Suppressor macrophage treated with lipopolysaccharide for 1 hour (primary cell): Measurements from ENCODE around the gene ALK.

ENCODE experiments used
- DNase-seq, 3 donors: peaks; one replicate each; pipeline ENCODE4 v3.0.0-alpha.2; 2020 to 2022

Gene ALK

GRCh38 chr2:29640360-29640759 lies 281.0 kb downstream of the ALK start:
- no peak for DNase-seq

GRCh38 chr2:29638641-29639040 lies 282.7 kb downstream of the ALK start:
- DNase-seq: no peak

- DNase-seq: no peak
Observed at GRCh38 chr2:29634916-29635315, 286.5 kb downstream of the ALK start.

GRCh38 chr2:29632018-29632417 lies 289.4 kb downstream of the ALK start:
- DNase-seq: no peak

- DNase-seq: no peak
Observed at GRCh38 chr2:29629495-29629894, 291.9 kb downstream of the ALK start.

- DNase-seq: no peak
Observed at GRCh38 chr2:29628862-29629261, 292.5 kb downstream of the ALK start.

GRCh38 chr2:29628108-29628745 lies 293.2 kb downstream of the ALK start:
- no peak for DNase-seq

- DNase-seq: no peak
Observed at GRCh38 chr2:29627279-29627711, 294.1 kb downstream of the ALK start.

GRCh38 chr2:29620890-29621289 lies 300.5 kb downstream of the ALK start:
- DNase-seq: no peak

- no peak for DNase-seq
Observed at GRCh38 chr2:29619689-29620088, 301.7 kb downstream of the ALK start.

- no peak for DNase-seq
Observed at GRCh38 chr2:29618024-29618423, 303.4 kb downstream of the ALK start.

- DNase-seq: no peak
Observed at GRCh38 chr2:29617351-29617750, 304.0 kb downstream of the ALK start.

- no peak for DNase-seq
Observed at GRCh38 chr2:29616569-29616968, 304.8 kb downstream of the ALK start.

GRCh38 chr2:29615841-29616240 lies 305.5 kb downstream of the ALK start:
- no peak for DNase-seq

GRCh38 chr2:29615183-29615582 lies 306.2 kb downstream of the ALK start:
- no peak for DNase-seq

- no peak for DNase-seq
Observed at GRCh38 chr2:29614295-29614830, 307.0 kb downstream of the ALK start.

- DNase-seq: no peak
Observed at GRCh38 chr2:29613792-29614266, 307.6 kb downstream of the ALK start.

GRCh38 chr2:29613067-29613466 lies 308.3 kb downstream of the ALK start:
- no peak for DNase-seq

- no peak for DNase-seq
Observed at GRCh38 chr2:29612568-29612967, 308.8 kb downstream of the ALK start.

- no peak for DNase-seq
Observed at GRCh38 chr2:29611850-29612249, 309.5 kb downstream of the ALK start.

- DNase-seq: no peak
Observed at GRCh38 chr2:29611261-29611660, 310.1 kb downstream of the ALK start.

- DNase-seq: no peak
Observed at GRCh38 chr2:29610569-29610968, 310.8 kb downstream of the ALK start.

- DNase-seq: peak; percentile 52 to 69 (median 62)
Observed at GRCh38 chr2:29607038-29607420, 314.4 kb downstream of the ALK start.

GRCh38 chr2:29606104-29607037 lies 315.0 kb downstream of the ALK start:
- peak; percentile 13 to 24 (median 19) for DNase-seq
